ENCODE data around the gene C17orf50. TPM values are rescaled to one million over a fixed set of nuclear protein-coding genes. Genes with fewer than 3 reads are reported as not detected.
"Not testable (repeated sequence)": the region's sequence is repeated elsewhere in the genome, so short reads cannot be mapped to it uniquely, and the experiment has no call there.

The C17orf50 gene
- polyA plus RNA-seq, 2 of the 4 experiments (the other 2 are of a cell fraction) = 0.19 to 0.22 TPM

DNA sequence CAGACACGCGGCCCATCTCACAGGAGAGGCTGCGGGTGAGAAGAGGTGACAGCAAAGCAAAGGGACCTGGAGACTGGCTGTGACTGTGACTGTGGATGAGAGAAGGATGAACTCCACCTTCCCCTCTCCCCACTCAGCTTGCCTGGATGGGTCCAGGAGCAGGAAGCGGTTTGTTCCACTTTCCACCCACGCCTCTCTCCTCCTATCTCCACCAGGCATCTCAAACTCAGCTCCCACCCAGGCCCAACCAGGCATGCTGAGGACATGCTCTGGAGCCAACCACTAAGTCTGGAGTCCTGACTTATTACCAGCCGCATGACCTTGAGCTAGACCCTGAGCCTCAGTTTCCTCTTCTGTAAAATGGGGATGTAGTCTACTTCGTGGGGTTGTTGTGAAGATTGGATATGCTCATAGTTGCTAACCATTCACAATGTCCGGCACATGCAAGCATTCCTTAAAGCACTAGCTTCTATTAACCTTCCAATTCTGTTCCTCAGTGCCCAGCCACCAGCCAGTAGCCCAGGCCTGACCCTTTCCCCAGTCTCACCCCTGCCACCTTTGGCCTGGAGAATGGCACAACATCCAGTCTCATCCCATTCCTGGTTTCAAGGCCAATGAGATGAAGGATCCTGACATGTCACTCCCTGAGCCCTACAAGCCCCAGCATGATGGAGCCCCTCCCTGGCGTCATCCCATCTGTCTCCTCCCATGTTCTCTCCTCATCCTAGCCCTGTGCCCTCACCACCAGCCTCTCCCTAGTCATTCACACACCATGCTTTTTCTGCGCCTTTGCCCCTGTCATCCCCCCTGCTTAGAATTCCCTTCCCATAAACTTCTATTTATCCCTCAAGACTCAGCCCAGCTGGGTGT, 9.9 kb upstream of the C17orf50 start:
- Histone ChIP-seq H3K4me2 (peak overlapping the region; percentile 69), H3K9me3 (no peaks in the 10 kb centered on the region), H3K27ac (no peak overlapping the region), H3K4me1 (peaks cover 12% of the 10 kb centered on the region; the same call in 2 of the 3 replicates), H3K4me3 (no peak overlapping the region)
- TF ChIP-seq NR3C1 (IDR thresholded peaks at IDR 0.05) = no peak
- TF ChIP-seq JUN (IDR thresholded peaks at IDR 0.05) = no peak
- TF ChIP-seq EP300 (IDR thresholded peaks at IDR 0.05) = no peak
- no peak for TF ChIP-seq HES2 (IDR thresholded peaks at IDR 0.05)
- no peak for TF ChIP-seq GATA3 (IDR thresholded peaks at IDR 0.05; ENCODE audit: borderline replicate concordance)
- TF ChIP-seq HOXA7 (CRISPR knock-in tag; IDR thresholded peaks at IDR 0.05) = no peak
- peak; percentile 88 for TF ChIP-seq ESRRA (IDR thresholded peaks at IDR 0.05; ENCODE audit: borderline replicate concordance, low read length)
- DNase-seq (ENCODE audit: low read depth in 1 of 2, low spot score in 1 of 2) (no peak), ATAC-seq (no peak), FAIRE-seq (no peak)
- ChIA-PET CTCF (interaction anchor here (0.8 to 43.9 kb wide), 7 partner anchors 22 to 135 kb away, joined by 3 to 2039 read pairs (median 324); partner anchors contain the start of genes C17orf50, MMP28, RASL10B and TAF15), POLR2A (interaction anchor here (1.2 to 1.4 kb wide), 2 partner anchors 13 to 58 kb away, joined by 3 to 5 read pairs; partner anchors contain the start of gene TAF15)
- 80% methylated on average over 10 of the region's 10 CpGs for WGBS (ENCODE audit: missing lambda C conversion rate)

GRCh38 chr17:35751541-35751940, 9.1 kb upstream of the C17orf50 start:
- peaks cover 12% of the 10 kb centered on the region; the same call in 2 of the 3 replicates for H3K4me1 ChIP-seq
- H3K4me2 ChIP-seq; DNase-seq (ENCODE audit: low read depth in 1 of 2, low spot score in 1 of 2); H3K4me3 ChIP-seq; POLR2A ChIA-PET; H3K27ac ChIP-seq; H3K9me3 ChIP-seq; FAIRE-seq; ATAC-seq: not testable (repeated sequence)
- CTCF ChIA-PET = interaction anchor here (0.8 to 43.9 kb wide), 5 partner anchors 21 to 217 kb away, joined by 3 to 2039 read pairs (median 377); partner anchors contain the start of genes C17orf50, MMP28, RASL10B and TAF15
- 86% methylated on average over 4 of the region's 4 CpGs for WGBS (ENCODE audit: missing lambda C conversion rate)

DNA sequence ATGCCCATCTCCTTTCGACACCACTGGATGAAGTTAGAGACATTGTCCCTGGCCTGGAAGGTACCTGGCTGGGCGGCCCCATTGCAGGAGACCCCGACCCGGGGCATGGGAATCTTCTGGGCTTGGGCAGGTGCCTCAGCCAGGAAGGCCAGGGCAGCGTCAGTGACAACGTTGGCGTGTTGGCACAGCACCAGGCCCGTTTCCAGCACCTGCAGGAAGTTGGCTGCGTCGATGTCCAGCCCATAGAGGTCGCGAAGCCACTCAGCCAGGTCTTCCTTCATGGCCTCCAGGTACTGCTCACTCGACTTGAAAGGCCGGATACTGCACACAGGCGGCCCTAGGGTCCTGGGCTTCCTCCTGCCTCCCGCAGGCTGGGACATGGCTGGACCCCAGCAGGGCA, 8.2 kb upstream of the C17orf50 start:
- TF ChIP-seq RFX5 (IDR thresholded peaks at IDR 0.05) (no peak), NR3C1 (IDR thresholded peaks at IDR 0.05) (no peak), NFE2L2 (conservative IDR thresholded peaks at IDR 0.05; ENCODE audit: low read length) (no peak), HOXA7 (CRISPR knock-in tag; IDR thresholded peaks at IDR 0.05) (no peak), USF2 (IDR thresholded peaks at IDR 0.05) (no peak), FOSB (CRISPR knock-in tag; IDR thresholded peaks at IDR 0.05) (no peak), SMC3 (IDR thresholded peaks at IDR 0.05) (no peak), EHMT2 (IDR thresholded peaks at IDR 0.05; ENCODE audit: low read depth) (no peak), TFCP2L1 (CRISPR knock-in tag; IDR thresholded peaks at IDR 0.05) (no peak), BHLHE40 (IDR thresholded peaks at IDR 0.05; ENCODE audit: low read depth, low read length) (no peak), MAZ (IDR thresholded peaks at IDR 0.05; ENCODE audit: borderline replicate concordance, low read depth, low read length) (no peak), MYC (IDR thresholded peaks at IDR 0.05; ENCODE audit: borderline replicate concordance, low read length) (no peak), EHF (CRISPR knock-in tag; IDR thresholded peaks at IDR 0.05) (no peak), TP53 (CRISPR knock-in tag; IDR thresholded peaks at IDR 0.05) (no peak), KDM5A (IDR thresholded peaks at IDR 0.05) (no peak), HOXB5 (CRISPR knock-in tag; IDR thresholded peaks at IDR 0.05) (no peak), RARB (CRISPR knock-in tag; IDR thresholded peaks at IDR 0.05) (no peak)
- TF ChIP-seq, protein P1, sequence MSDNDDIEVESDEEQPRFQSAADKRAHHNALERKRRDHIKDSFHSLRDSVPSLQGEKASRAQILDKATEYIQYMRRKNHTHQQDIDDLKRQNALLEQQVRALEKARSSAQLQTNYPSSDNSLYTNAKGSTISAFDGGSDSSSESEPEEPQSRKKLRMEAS (IDR thresholded peaks at IDR 0.05) = no peak
- H3K9me3 ChIP-seq = no peaks in the 10 kb centered on the region
- CTCF ChIA-PET = interaction anchor here (9.8 to 43.9 kb wide), 4 partner anchors 20 to 137 kb away, joined by 324 to 2039 read pairs (median 746); partner anchors contain the start of genes C17orf50, MMP28, RASL10B and TAF15
- ATAC-seq (peak in 1 of 2 experiments; percentile 5; a peak in 1 of 6 replicates), DNase-seq (ENCODE audit: low read depth in 1 of 2, low spot score in 1 of 2) (no peak), FAIRE-seq (no peak)
- H3K4me2 ChIP-seq = no peak overlapping the region
- 42% methylated on average over 11 of the region's 16 CpGs for WGBS (ENCODE audit: missing lambda C conversion rate)
- POLR2A ChIA-PET = no interaction called here
- no peak overlapping the region for H3K27ac ChIP-seq
- peaks cover 12% of the 10 kb centered on the region; the same call in 2 of the 3 replicates for H3K4me1 ChIP-seq
- H3K4me3 ChIP-seq = no peak overlapping the region

All from A549 (cell line).